H1 (cell line): ENCODE measurements around the gene ACAP1. TPM values are rescaled to one million over a fixed set of nuclear protein-coding genes. Genes with fewer than 3 reads are reported as not detected.
A peak's percentile ranks its signal among the peaks of the same experiment; 100 is the strongest.

ENCODE experiments used
- CTCF ChIA-PET: fragments of 300-600 bp; sonication (Branson Sonifier 250); formaldehyde crosslinking; loops from one replicate; lab custom pipeline; 2021; ENCODE audit not compliant: partially characterized antibody; lab: Charles Lee
- POLR2A ChIA-PET: fragments of 300-600 bp; sonication (Branson Sonifier 250); formaldehyde crosslinking; loops from one replicate; lab custom pipeline; 2021; ENCODE audit warnings: inconsistent platforms; ENCODE audit not compliant: partially characterized antibody; lab: Charles Lee
- DNase-seq, 2 experiments: peaks; one replicate each; pipeline versions ENCODE4 v3.0.0 to v3.0.0-alpha.2; 2010 to 2022; ENCODE audit warnings: low spot score in 2 of 2, low read depth in 1 of 2, mixed read lengths in 1 of 2
- FAIRE-seq: peaks from 2 replicates; lab custom pipeline; 2011; peaks lifted over from hg19 to GRCh38; lab: Jason Lieb, UNC
- H2AFZ ChIP-seq: 2 replicates; pipeline ENCODE4 v1.8.1; 2012; ENCODE audit warnings: low read length, inconsistent platforms
- H2AK5ac ChIP-seq: 2 replicates; pipeline ENCODE4 v1.6.1; 2013; ENCODE audit warnings: low read depth, low read length
- H2BK120ac ChIP-seq: replicated peaks from 2 replicates; pipeline ENCODE3; 2013; ENCODE audit warnings: low read depth, low read length, inconsistent platforms
- H2BK12ac ChIP-seq: 2 replicates; pipeline ENCODE4 v1.6.1; 2013; ENCODE audit warnings: low read depth, low read length
- H2BK15ac ChIP-seq: 2 replicates; pipeline ENCODE4 v1.6.1; 2013; ENCODE audit warnings: low read length
- H2BK20ac ChIP-seq: 2 replicates; pipeline ENCODE4 v1.6.1; 2013; ENCODE audit warnings: low read length
- H2BK5ac ChIP-seq: 2 replicates; pipeline ENCODE4 v1.6.1; 2013; ENCODE audit warnings: low read depth, low read length
- H3K14ac ChIP-seq: 2 replicates; pipeline ENCODE4 v1.6.1; 2013; ENCODE audit warnings: inconsistent platforms; ENCODE audit not compliant: insufficient read length
- H3K18ac ChIP-seq: 2 replicates; pipeline ENCODE4 v1.6.1; 2013; ENCODE audit warnings: low read length; ENCODE audit errors: extremely low read depth
- H3K23ac ChIP-seq: 2 replicates; pipeline ENCODE4 v1.6.1; 2013; ENCODE audit warnings: inconsistent platforms; ENCODE audit not compliant: insufficient read length
- H3K23me2 ChIP-seq: 2 replicates; pipeline ENCODE4 v1.6.1; 2013; ENCODE audit warnings: low read depth, low read length
- H3K27ac ChIP-seq: 2 replicates; pipeline ENCODE4 v1.6.1; 2011; ENCODE audit warnings: low read depth, low read length, inconsistent platforms
- H3K27me3 ChIP-seq, 4 experiments: replicated peaks in 1 of 4; 1 replicate in 1 of 4; 2 replicates in 3 of 4; pipeline versions ENCODE4 v1.6.1 to v1.8.1; 2011 to 2013; ENCODE audit warnings: low read length in 3 of 4, mild to moderate bottlenecking in 3 of 4, inconsistent platforms in 2 of 4, mixed read lengths in 2 of 4, moderate library complexity in 1 of 4; ENCODE audit not compliant: control insufficient read depth in 3 of 4, insufficient read depth in 3 of 4; ENCODE audit errors: extremely low read depth in 1 of 4
- H3K36me3 ChIP-seq, 4 experiments: 2 replicates each; pipeline versions ENCODE4 v1.6.1 to v1.8.1; 2011 to 2013; ENCODE audit warnings: mild to moderate bottlenecking in 4 of 4, low read length in 3 of 4, moderate library complexity in 2 of 4, control low read depth in 1 of 4, inconsistent platforms in 1 of 4; ENCODE audit not compliant: insufficient read depth in 4 of 4, control insufficient read depth in 2 of 4
- H3K4ac ChIP-seq: replicated peaks from 2 replicates; pipeline ENCODE3; 2013; ENCODE audit warnings: low read length, low read depth, mixed read lengths, inconsistent platforms; ENCODE audit not compliant: insufficient read length
- H3K4me1 ChIP-seq, 4 experiments: replicated peaks in 1 of 4; 1 replicate in 1 of 4; 2 replicates in 3 of 4; pipeline versions ENCODE4 v1.6.1 to v1.8.1; 2011 to 2013; ENCODE audit warnings: low read length in 3 of 4, inconsistent platforms in 2 of 4, mixed read lengths in 1 of 4; ENCODE audit not compliant: insufficient read depth in 4 of 4, control insufficient read depth in 3 of 4
- H3K4me2 ChIP-seq, 2 experiments: 2 replicates each; pipeline versions ENCODE4 v1.6.1 to v1.8.1; 2011 to 2013; ENCODE audit warnings: low read depth in 2 of 2, low read length in 2 of 2, control low read depth in 1 of 2, inconsistent platforms in 1 of 2, mild to moderate bottlenecking in 1 of 2; ENCODE audit not compliant: insufficient read depth in 1 of 2
- H3K4me3 ChIP-seq, 4 experiments: fragments of 200-600, 300-600 bp in 1 of 4; sonication (generic), shearing (Covaris generic), sonication (Bioruptor Twin) in 1 of 4; 2 replicates each; pipeline versions ENCODE4 v1.5.1 to v1.8.1; 2011 to 2016; ENCODE audit warnings: low read length in 4 of 4, low read depth in 3 of 4, control low read depth in 2 of 4, inconsistent platforms in 2 of 4, mild to moderate bottlenecking in 2 of 4, mixed read lengths in 1 of 4, moderate library complexity in 1 of 4; ENCODE audit not compliant: insufficient read depth in 2 of 4; ENCODE audit errors: extremely low read depth in 1 of 4
- H3K56ac ChIP-seq: replicated peaks from 2 replicates; pipeline ENCODE3; 2013; ENCODE audit warnings: low read depth, mild to moderate bottlenecking, mixed read lengths, low read length, inconsistent platforms; ENCODE audit not compliant: insufficient read length
- H3K79me1 ChIP-seq: 2 replicates; pipeline ENCODE4 v1.6.1; 2013; ENCODE audit warnings: low read depth, low read length, control low read depth
- H3K79me2 ChIP-seq, 2 experiments: 2 replicates each; pipeline versions ENCODE4 v1.6.1 to v1.8.1; 2012 to 2013; ENCODE audit warnings: low read length in 2 of 2, mild to moderate bottlenecking in 2 of 2, inconsistent platforms in 1 of 2; ENCODE audit not compliant: insufficient read depth in 2 of 2, control insufficient read depth in 1 of 2
- H3K9ac ChIP-seq, 4 experiments: replicated peaks in 1 of 4; 1 replicate in 1 of 4; 2 replicates in 3 of 4; pipeline versions ENCODE4 v1.6.1 to v1.8.1; 2011 to 2013; ENCODE audit warnings: low read depth in 3 of 4, low read length in 3 of 4, control low read depth in 2 of 4, mild to moderate bottlenecking in 2 of 4, moderate library complexity in 2 of 4, inconsistent platforms in 1 of 4; ENCODE audit errors: extremely low read depth in 1 of 4
- H3K9me3 ChIP-seq, 2 experiments: 2 replicates each; pipeline versions ENCODE4 v1.6.1 to v1.8.1; 2012 to 2013; ENCODE audit warnings: mild to moderate bottlenecking in 2 of 2, moderate library complexity in 2 of 2, control low read depth in 1 of 2, inconsistent platforms in 1 of 2, low read depth in 1 of 2, low read length in 1 of 2, mixed read lengths in 1 of 2; ENCODE audit not compliant: insufficient read depth in 2 of 2
- H4K20me1 ChIP-seq, 2 experiments: replicated peaks in 1 of 2; 2 replicates each; pipeline versions ENCODE3 to v1.8.1; 2011 to 2013; ENCODE audit warnings: inconsistent platforms in 2 of 2, low read length in 2 of 2, mild to moderate bottlenecking in 1 of 2; ENCODE audit not compliant: insufficient read depth in 2 of 2, control insufficient read depth in 1 of 2
- H4K5ac ChIP-seq: 2 replicates; pipeline ENCODE4 v1.6.1; 2013; ENCODE audit warnings: low read length, low read depth, mixed read lengths, inconsistent platforms; ENCODE audit not compliant: insufficient read length
- H4K8ac ChIP-seq: 2 replicates; pipeline ENCODE4 v1.8.0; 2013; ENCODE audit warnings: mild to moderate bottlenecking, moderate library complexity, low read length, inconsistent platforms; ENCODE audit not compliant: insufficient read depth; ENCODE audit errors: extremely low read depth
- H4K91ac ChIP-seq: replicated peaks from 2 replicates; pipeline ENCODE3; 2013; ENCODE audit warnings: low read length, mixed read lengths, inconsistent platforms; ENCODE audit not compliant: insufficient read length
- BACH1 ChIP-seq: IDR thresholded peaks from 2 replicates; pipeline ENCODE4 v1.6.1; 2012; ENCODE audit warnings: low read length, improper control_type of control experiment
- GTF2F1 ChIP-seq: IDR thresholded peaks from 2 replicates; pipeline ENCODE4 v1.6.1; 2012; ENCODE audit warnings: low read depth, low read length, improper control_type of control experiment, borderline replicate concordance
- HDAC2 ChIP-seq, 2 experiments: fragments of 300-600 bp in 1 of 2; sonication (generic) in 1 of 2; IDR thresholded peaks; 2 replicates each; pipeline ENCODE4 v1.6.1; 2011 to 2012; ENCODE audit warnings: low read depth in 2 of 2, low read length in 2 of 2, mild to moderate bottlenecking in 2 of 2, moderate library complexity in 2 of 2, borderline replicate concordance in 1 of 2, inconsistent platforms in 1 of 2
- POLR2AphosphoS5 ChIP-seq: IDR thresholded peaks from 2 replicates; pipeline ENCODE4 v1.6.1; 2011; ENCODE audit warnings: low read depth, low read length
- WGBS, 2 experiments: shearing (Covaris generic) in 1 of 2; methylation state at CpG; one replicate each; pipeline versions ENCODE4 v1.1.6 to v1.1.7; 2013 to 2015; ENCODE audit warnings: low lambda C conversion rate in 2 of 2, mixed read lengths in 2 of 2, inconsistent platforms in 1 of 2, low coverage in 1 of 2, missing lambda C conversion rate in 1 of 2; ENCODE audit not compliant: insufficient replicate concordance in 2 of 2, insufficient coverage in 1 of 2, insufficient read length in 1 of 2; ENCODE audit errors: extremely low coverage in 1 of 2, missing lambda C conversion rate in 1 of 2; 5-methylcytosine and 5-hydroxymethylcytosine counted together
- polyA plus RNA-seq, 7 experiments: library from polyadenylated mRNA; depleted of rRNA in 3 of 7; stranded (reverse) in 5 of 7; unstranded in 2 of 7; fragments of >200 nt in 5 of 7; fragments of 200-250 nt in 2 of 7; gene quantifications; 1 replicate in 5 of 7; 2 replicates in 1 of 7; 4 replicates in 1 of 7; pipeline versions ENCODE4 v1.2.1 to v1.2.3, GENCODE V29; 2011 to 2013; ENCODE audit warnings: missing spikeins in 2 of 7, mixed read lengths in 2 of 7
- total RNA-seq: library from RNA; stranded (reverse); fragmentation: NEBNext Ultra II Directional; extraction: Animal tissue kit (Norgen Biotek cat#: 25700); gene quantifications from 2 replicates; pipeline ENCODE4 v1.2.1, GENCODE V29; 2021

Gene ACAP1
- total and polyA plus RNA-seq, 2 of the 8 experiments (the other 6 are each of a cell fraction or from before 2014, with no cell fraction given) = 11.9 to 45.1 TPM

- H2AFZ ChIP-seq = no peak overlapping the region
- peaks cover 12% of the 10 kb centered on the region for H3K79me1 ChIP-seq
- peak overlapping the region; percentile 88 to 99; a peak in 3 of 4 replicates for H3K4me2 ChIP-seq
- H2BK20ac ChIP-seq = no peak overlapping the region
- no peak overlapping the region for H3K56ac ChIP-seq
- no peak overlapping the region for H2BK120ac ChIP-seq
- no peak overlapping the region for H2AK5ac ChIP-seq
- H3K36me3 ChIP-seq = peaks cover 27 to 46% (median 36%) of the 10 kb centered on the region in 4 experiments
- no peaks in the 10 kb centered on the region for H3K9me3 ChIP-seq
- H2BK12ac ChIP-seq = no peak overlapping the region
- WGBS, 2 experiments = 90% methylated on average over 12 of the region's 12 CpGs; no CpG with 5 or more reads in 1 of the 2 experiments
- H4K91ac ChIP-seq = no peak overlapping the region
- peaks cover 10% of the 10 kb centered on the region for H3K23me2 ChIP-seq
- POLR2A ChIA-PET = interaction anchor here (0.8 to 11.3 kb wide), 19 partner anchors 8 to 252 kb away, joined by 3 to 223 read pairs (median 7); partner anchors contain the start of genes ACAP1, CLDN7, DLG4 and KCTD11
- H3K27me3 ChIP-seq = no peaks in the 10 kb centered on the region
- no peak overlapping the region for H3K4ac ChIP-seq
- H3K18ac ChIP-seq = no peak overlapping the region
- peaks cover 17 to 43% of the 10 kb centered on the region in 2 experiments for H3K79me2 ChIP-seq
- TF ChIP-seq BACH1 = no peak
- TF ChIP-seq GTF2F1 = no peak
- no peak for TF ChIP-seq HDAC2 (IDR thresholded peaks at IDR 0.05; ENCODE audit: borderline replicate concordance in 1 of 2, low read depth in 2 of 2, low read length in 2 of 2)
- TF ChIP-seq POLR2AphosphoS5 = peak; percentile 39
- H4K8ac ChIP-seq = no peak overlapping the region
- no peak overlapping the region for H4K5ac ChIP-seq
- H3K4me1 ChIP-seq = peaks cover 0 to 14% (median 6%) of the 10 kb centered on the region in 4 experiments; a peak in 5 of 7 replicates
- H3K4me3 ChIP-seq = peak overlapping the region in 3 of 4 experiments; percentile 87 to 97 (median 89); a peak in 4 of 8 replicates
- no peak overlapping the region for H2BK5ac ChIP-seq
- H3K27ac ChIP-seq = no peak overlapping the region
- no peak overlapping the region for H2BK15ac ChIP-seq
- DNase-seq (no peak), FAIRE-seq (no peak)
- H4K20me1 ChIP-seq = peaks cover 21 to 28% of the 10 kb centered on the region in 2 experiments
- H3K23ac ChIP-seq = no peak overlapping the region
- CTCF ChIA-PET = interaction anchor here (1.4 to 4.5 kb wide), 3 partner anchors 12 to 264 kb away, joined by 5 to 22 read pairs (median 5); no protein-coding TSS in a partner anchor
- no peak overlapping the region; a peak in 1 of 7 replicates for H3K9ac ChIP-seq
- no peak overlapping the region for H3K14ac ChIP-seq
Observed at GRCh38 chr17:7309628-7310027, 26.7 kb upstream of the ACAP1 start.
